ENCODE results near the gene GJC1.

GRCh38 chr17:44757918-44758413, 72.1 kb downstream of the GJC1 start:
- TF ChIP-seq ZFP30 (CRISPR knock-in tag; IDR thresholded peaks at IDR 0.05), result no peak
- no peak for TF ChIP-seq PATZ1 (CRISPR knock-in tag; IDR thresholded peaks at IDR 0.05; ENCODE audit: borderline replicate concordance)
- TF ChIP-seq OSR1 (CRISPR knock-in tag; IDR thresholded peaks at IDR 0.05), result no peak
- TF ChIP-seq GLIS3 (CRISPR knock-in tag; IDR thresholded peaks at IDR 0.05), result no peak
- TF ChIP-seq, protein P1, sequence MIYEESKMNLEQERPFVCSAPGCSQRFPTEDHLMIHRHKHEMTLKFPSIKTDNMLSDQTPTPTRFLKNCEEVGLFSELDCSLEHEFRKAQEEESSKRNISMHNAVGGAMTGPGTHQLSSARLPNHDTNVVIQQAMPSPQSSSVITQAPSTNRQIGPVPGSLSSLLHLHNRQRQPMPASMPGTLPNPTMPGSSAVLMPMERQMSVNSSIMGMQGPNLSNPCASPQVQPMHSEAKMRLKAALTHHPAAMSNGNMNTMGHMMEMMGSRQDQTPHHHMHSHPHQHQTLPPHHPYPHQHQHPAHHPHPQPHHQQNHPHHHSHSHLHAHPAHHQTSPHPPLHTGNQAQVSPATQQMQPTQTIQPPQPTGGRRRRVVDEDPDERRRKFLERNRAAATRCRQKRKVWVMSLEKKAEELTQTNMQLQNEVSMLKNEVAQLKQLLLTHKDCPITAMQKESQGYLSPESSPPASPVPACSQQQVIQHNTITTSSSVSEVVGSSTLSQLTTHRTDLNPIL (CRISPR knock-in tag; IDR thresholded peaks at IDR 0.05; ENCODE audit: low read depth), result no peak
- no peak for TF ChIP-seq ESRRG (CRISPR knock-in tag; IDR thresholded peaks at IDR 0.05)
- no peak for TF ChIP-seq CSDC2 (CRISPR knock-in tag; IDR thresholded peaks at IDR 0.05)
- TF ChIP-seq ISL1 (CRISPR knock-in tag; IDR thresholded peaks at IDR 0.05), result no peak
- no peak for TF ChIP-seq RARB (CRISPR knock-in tag; IDR thresholded peaks at IDR 0.05)
- TF ChIP-seq PPARA (CRISPR knock-in tag; IDR thresholded peaks at IDR 0.05; ENCODE audit: borderline replicate concordance), result no peak
- TF ChIP-seq SNAI2 (CRISPR knock-in tag; IDR thresholded peaks at IDR 0.05), result no peak
- TF ChIP-seq ZNF70 (CRISPR knock-in tag; IDR thresholded peaks at IDR 0.05), result no peak
- no peak for TF ChIP-seq ZNF565 (CRISPR knock-in tag; conservative IDR thresholded peaks at IDR 0.05; ENCODE audit: low read depth)
- TF ChIP-seq CSRNP3 (CRISPR knock-in tag; IDR thresholded peaks at IDR 0.05), result no peak

Measured in SK-N-SH treated with all-trans-retinoic acid at 6 μM for 48 hours (cell line).